Lower lobe of right lung (tissue), 2 donors: ENCODE data around the gene ZNF221. TPM values are rescaled to one million over a fixed set of nuclear protein-coding genes. Genes with fewer than 3 reads are reported as not detected.

Source experiments
- ATAC-seq, 2 donors: fragments of 200-7000 bp; cut with Tn5 transposase; one replicate each; pipeline ENCODE4 v1.9.1; 2020 to 2022; ENCODE audit warnings: mild to moderate bottlenecking in 2 of 2, moderate library complexity in 2 of 2
- DNase-seq: peaks from one replicate; pipeline ENCODE4 v3.0.0-alpha.2; 2020
- H3K27ac ChIP-seq: fragments of 200-600 bp; one replicate; pipeline ENCODE4 v1.8.0; 2022
- H3K27me3 ChIP-seq: fragments of 200-600 bp; one replicate; pipeline ENCODE4 v1.8.0; 2022; ENCODE audit warnings: low read depth
- H3K36me3 ChIP-seq: fragments of 200-600 bp; one replicate; pipeline ENCODE4 v1.8.0; 2022; ENCODE audit warnings: mild to moderate bottlenecking
- H3K4me1 ChIP-seq: fragments of 200-600 bp; one replicate; pipeline ENCODE4 v1.8.0; 2022
- H3K4me3 ChIP-seq: fragments of 200-600 bp; one replicate; pipeline ENCODE4 v1.8.0; 2022; ENCODE audit warnings: mild to moderate bottlenecking
- H3K9me3 ChIP-seq: fragments of 200-600 bp; one replicate; pipeline ENCODE4 v1.8.0; 2022
- CTCF ChIP-seq: fragments of 200-600 bp; IDR thresholded peaks from one replicate; pipeline ENCODE4 v1.8.0; 2022; ENCODE audit warnings: antibody characterized with exemption, mild to moderate bottlenecking
- intact Hi-C: fragments of 100-400 bp; cut with DNase I; formaldehyde crosslinking; loops from one replicate; pipeline ENCODE4 v1.11.0; 2022
- total RNA-seq: library from RNA; stranded (reverse); fragmentation: NEBNext Ultra II Directional; extraction: Animal tissue kit (Norgen Biotek cat#: 25700); gene quantifications from one replicate; pipeline ENCODE4 v1.2.1, GENCODE V29; 2021
- donor health status: DM: no; HTN: yes; CAD: no; lungs with severe emphysema.

Gene ZNF221
- total RNA-seq, 1 donor from 2014 or later: 6.2 TPM

- Histone ChIP-seq H3K36me3 (peaks cover 91% of the 10 kb centered on the region), H3K27ac (no peak overlapping the region), H3K4me3 (no peak overlapping the region), H3K27me3 (no peaks in the 10 kb centered on the region), H3K4me1 (peaks cover 10% of the 10 kb centered on the region), H3K9me3 (peaks cover 4% of the 10 kb centered on the region)
- ATAC-seq (no peak), DNase-seq (no peak)
- intact Hi-C loops: no loop called here
- TF ChIP-seq CTCF: no peak
Measured at GRCh38 chr19:43928820-43929219, 22.2 kb upstream of the ZNF221 start.

- H3K4me3 ChIP-seq: peak overlapping the region; percentile 76
- H3K4me1 ChIP-seq: peaks cover 19% of the 10 kb centered on the region
- H3K27me3 ChIP-seq: no peaks in the 10 kb centered on the region
- DNase-seq (no peak), ATAC-seq (no peak)
- intact Hi-C loops: no loop called here
- H3K36me3 ChIP-seq: peaks cover 37% of the 10 kb centered on the region
- TF ChIP-seq CTCF: no peak
- H3K9me3 ChIP-seq: no peaks in the 10 kb centered on the region
- H3K27ac ChIP-seq: peak overlapping the region; percentile 86
Measured at GRCh38 chr19:43934055-43934984, 16.7 kb upstream of the ZNF221 start.

- ATAC-seq (peak; percentile 99 to 100), DNase-seq (peak; percentile 91)
- H3K36me3 ChIP-seq: peaks cover 29% of the 10 kb centered on the region
- peak within 1 kb of the TSS; percentile 76 for H3K4me3 ChIP-seq
- TF ChIP-seq CTCF: no peak
- intact Hi-C loops: no loop called here
- H3K4me1 ChIP-seq: peaks cover 19% of the 10 kb centered on the region
- peak within 1 kb of the TSS; percentile 86 for H3K27ac ChIP-seq
- H3K27me3 ChIP-seq: no peaks in the 10 kb centered on the region
- H3K9me3 ChIP-seq: peaks cover 1% of the 10 kb centered on the region
Measured at GRCh38 chr19:43934985-43935708, 15.9 kb upstream of the ZNF221 start, which contains the start of gene ZNF45. Gene ZNF45, minus strand, starts transcription at chr19:43935282. Its CDS starts 13,097 bp downstream, at chr19:43922185.

DNA sequence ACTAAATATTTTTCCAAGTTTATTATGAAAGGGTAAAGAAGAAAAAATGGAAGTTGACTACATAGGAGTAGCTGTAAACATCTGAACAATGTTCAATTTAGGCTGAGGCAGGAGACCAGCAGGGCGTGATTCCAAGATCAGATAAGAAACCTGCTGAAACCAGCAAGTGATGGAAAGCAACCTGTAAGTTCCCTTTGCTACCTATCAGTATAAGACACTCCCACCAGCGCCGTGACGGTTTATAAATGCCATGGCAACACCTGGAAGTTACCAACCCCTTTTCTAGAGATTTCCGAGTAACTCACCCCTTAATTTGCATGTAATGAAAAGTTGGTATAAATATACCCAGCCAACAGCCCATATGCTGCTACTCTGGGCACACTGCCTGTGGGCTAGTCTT is 14.8 kb upstream of the ZNF221 start:
- no peak for TF ChIP-seq CTCF
- ATAC-seq (no peak), DNase-seq (no peak)

DNA sequence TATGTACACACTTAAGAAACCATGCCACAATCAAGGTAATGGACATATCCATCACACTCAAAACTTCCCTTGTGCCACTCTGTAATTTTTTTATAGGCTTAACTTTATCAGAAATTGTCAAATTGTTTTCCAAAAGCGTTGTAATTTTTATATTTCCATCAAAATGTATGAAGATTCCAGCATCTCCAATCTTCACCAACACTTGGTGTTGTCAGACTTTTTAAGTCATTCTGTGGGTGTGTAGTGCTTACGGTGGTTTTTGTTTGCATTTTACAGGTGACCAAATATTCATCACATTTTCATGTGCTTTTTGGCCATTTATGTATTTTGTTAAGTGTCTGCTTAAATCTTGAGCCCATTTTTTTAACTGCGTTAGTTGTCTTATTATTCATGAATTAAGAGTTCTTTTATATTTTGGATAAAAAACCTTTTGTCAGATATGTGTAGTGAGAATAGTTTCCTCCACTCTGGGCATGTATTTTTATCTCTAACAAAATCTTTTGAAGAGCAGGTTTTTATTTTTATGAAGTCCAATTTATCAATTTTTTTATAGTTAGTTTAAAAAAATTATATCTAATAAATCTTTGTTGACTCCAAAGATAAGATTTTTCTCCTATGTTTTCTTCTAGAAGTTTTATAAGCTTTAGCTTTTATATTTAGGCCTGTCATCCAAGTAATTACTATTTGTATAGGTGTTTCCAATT is 11.3 kb upstream of the ZNF221 start:
- Histone ChIP-seq H3K4me1 (no peaks in the 10 kb centered on the region), H3K27ac (no peak overlapping the region), H3K27me3 (no peaks in the 10 kb centered on the region), H3K4me3 (no peak overlapping the region), H3K36me3 (no peaks in the 10 kb centered on the region), H3K9me3 (peaks cover 4% of the 10 kb centered on the region)
- TF ChIP-seq CTCF: no peak
- DNase-seq (no peak), ATAC-seq (no peak)
- intact Hi-C loops: no loop called here

More for the DNA sequence above, 14.8 kb upstream of the ZNF221 start:
- Histone ChIP-seq H3K4me1 (peaks cover 19% of the 10 kb centered on the region), H3K4me3 (no peak overlapping the region), H3K27ac (no peak overlapping the region), H3K27me3 (no peaks in the 10 kb centered on the region), H3K9me3 (peaks cover 4% of the 10 kb centered on the region), H3K36me3 (peaks cover 18% of the 10 kb centered on the region)
- intact Hi-C loops: no loop called here
